GM19395 (cell line): ENCODE measurements around the gene IMP4.

Experiments
- ATAC-seq: cut with Tn5 transposase; IDR thresholded peaks from one replicate; pipeline ENCODE4 v1.9.1; 2021; ENCODE audit warnings: mild to moderate bottlenecking, moderate library complexity; ENCODE audit not compliant: unreplicated experiment

The IMP4 gene

DNA sequence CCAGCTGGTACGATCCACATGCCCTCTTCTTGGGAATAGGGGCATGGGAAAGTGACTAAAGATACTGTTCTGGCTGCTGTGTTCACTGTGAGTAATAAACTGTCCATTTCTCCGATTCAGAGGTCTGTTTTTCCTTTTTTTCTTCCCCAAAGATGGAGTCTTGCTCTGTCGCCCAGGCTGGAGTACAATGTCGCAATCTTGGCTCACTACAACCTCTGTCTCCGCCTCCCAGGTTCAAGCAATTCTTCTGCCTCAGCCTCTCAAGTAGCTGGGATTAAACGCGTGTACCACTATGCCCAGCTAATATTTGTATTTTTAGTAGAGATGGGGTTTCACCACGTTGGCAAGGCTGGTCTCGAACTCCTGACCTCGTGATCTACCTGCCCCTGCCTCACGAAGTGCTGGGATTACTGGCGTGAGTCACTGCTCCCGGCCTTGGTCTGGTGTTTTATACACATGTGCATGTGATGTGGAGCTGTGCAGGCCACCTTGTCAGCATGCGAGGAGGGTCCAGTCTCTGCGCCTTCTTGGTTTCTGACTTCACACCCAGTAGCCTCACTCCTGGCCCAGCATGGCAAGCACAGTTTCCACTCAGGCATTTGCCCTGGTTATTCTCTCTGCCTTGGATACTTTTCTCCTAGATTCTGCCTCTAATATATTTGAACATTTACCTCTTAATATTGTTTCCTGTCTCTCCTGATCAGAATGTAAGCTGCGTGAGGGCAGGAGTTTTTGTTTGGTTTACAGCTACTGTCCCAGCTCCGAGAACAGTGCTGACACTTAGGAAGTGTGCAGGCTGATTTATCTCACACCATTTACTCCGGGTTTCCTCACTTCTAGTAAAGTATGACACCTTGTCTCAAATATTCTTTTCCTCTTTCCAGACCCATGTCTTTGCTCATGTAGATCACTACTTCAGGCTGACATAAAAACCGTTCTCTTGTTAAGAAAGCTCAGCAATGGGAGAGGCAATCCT lies 32.9 kb downstream of the IMP4 start:
- ATAC-seq: no peak

DNA sequence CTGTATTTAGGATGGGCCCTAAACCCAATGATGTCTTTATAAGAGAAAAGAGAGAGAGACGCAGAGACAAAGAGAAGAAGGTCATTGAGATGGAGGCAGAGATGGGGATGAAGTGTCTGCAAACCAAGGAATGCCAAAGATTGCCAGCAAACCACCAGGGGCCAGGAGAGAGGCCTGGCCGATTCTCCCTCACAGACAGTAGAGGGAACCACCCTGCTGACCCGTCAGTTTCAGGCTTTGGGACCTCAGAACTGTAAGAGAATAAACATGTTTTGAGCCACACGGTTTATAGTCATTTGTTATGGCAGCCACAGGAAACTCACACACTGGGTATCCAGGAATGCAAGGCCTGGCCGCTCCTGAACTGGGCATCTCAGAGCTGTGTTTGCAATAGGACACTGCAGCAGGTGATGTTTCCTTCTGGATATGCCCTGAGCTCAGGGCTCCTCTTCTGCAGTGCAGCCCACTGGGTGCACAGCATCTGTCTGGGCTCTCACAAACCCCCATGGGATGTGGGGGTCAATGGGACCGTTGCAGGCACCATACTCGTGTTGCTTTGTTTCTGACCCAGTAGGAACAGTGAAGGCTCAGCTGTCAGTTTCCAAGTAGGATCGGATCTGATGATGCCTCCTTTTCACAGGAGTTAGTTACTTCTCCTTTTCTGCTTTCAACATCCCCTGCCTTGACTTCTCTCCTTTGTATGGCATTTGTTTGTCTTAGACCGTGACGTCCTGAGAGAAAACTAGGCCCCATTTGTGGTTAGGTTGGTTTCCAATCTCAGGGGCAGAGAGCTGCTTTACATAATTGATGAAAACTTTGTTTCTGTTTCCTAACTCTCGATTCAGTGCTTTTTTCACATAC lies 34.0 kb downstream of the IMP4 start:
- ATAC-seq: peak; percentile 66

DNA sequence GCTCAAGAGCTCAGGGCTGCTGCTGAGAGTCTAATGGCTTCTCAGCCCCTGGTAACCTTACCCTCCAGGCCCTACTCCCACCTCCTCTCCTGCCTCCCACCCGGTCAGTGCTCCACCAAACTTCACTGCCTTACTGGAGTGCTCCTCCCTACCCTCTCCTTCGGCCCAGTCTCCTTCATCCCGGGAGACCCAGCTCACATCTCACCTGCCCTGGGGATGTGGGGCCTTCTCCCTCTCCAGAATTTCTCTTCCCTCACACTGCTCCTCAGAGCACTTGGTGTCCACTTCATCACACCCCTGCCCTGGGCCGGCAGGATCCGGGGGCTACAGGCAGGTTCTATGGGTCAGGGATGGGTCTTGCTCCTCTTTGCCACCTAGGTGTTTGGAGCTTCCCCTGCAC lies 34.8 kb downstream of the IMP4 start:
- ATAC-seq: no peak

DNA sequence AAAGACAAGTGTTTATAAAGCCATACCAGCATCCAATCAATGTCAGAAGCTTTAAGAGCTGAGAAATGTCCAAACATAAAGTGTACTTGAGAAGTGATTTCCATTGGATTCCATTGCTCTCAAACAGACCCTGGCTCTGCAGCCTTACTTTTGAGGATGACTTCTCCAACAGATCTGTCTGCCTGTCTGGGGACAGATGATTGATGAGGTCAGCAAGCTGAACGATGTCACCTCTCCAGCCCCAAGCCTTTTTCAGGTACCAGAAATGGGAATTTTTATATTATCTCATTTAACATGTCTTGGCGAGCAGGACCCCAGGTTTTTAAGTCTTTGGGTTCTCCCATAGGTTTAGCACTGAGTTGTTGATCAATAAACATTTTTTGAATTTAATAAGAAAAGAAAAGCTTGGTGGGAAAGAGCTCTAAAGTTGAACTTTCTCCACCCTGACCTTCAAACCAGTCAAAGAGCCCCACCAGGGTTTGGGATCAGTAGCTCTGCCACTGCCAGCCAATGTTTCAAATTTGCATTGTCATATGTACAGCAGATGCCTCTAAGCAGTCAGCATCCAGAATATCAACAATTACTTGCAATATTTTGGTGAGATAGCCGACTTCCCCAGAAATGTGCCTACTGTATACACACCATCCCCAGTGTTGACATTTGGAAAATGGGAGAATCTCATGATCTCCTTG lies 35.7 kb downstream of the IMP4 start:
- ATAC-seq: no peak

DNA sequence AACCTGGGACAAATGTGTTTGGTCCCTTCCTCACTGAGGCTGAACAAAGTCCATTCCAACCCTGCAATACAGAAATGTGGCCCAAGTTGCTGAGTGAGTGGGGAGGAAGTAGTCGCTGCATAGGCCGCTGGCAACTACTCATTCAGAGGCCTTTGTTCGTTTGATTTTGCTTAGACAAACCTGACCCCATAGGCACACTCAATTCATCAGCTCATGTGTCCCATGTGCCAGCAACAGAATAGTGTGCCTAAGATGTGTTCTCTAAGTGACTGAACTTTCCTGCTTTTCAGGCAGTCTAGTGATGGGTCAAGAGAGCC lies 36.2 kb downstream of the IMP4 start:
- no peak for ATAC-seq

DNA sequence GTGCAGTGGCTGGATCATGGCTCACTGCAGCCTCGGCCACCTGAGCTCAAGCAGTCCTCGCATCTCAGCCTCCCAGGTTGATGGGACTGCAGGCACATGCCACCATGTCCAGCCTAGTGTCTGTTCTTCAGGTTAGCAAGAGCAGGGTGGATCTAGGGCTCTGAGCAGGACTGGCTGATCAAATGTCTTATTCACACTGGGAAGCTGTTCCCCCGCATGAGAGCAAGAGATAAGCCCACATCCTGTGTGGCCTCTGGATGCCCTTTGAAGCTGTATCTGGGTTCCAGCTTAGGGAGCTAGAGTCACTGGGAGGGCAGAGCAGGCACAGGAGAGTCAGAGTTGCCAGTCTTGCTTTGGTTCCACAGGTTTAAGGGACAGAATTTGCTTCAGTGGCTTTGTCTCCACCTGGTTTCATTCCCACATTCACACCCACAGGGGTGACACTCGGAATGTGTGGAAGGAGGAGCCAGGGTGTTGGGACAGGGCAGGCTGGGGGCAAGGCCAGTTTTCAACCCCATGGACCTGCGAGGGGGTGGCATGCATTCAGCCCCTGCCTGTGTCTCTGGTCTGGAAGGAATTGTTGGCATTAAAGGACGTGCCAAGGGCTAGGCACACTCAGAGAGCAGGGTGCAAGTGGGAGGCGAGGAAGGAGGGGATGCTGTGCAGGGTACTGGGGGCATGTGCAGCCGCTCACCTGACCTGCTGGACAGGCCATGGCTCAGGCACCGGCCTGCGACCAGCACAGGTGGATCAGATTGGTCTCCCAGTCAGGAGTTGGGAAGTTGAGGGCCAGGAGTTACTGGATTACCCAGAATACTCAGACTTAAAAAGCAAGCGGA lies 37.6 kb downstream of the IMP4 start:
- ATAC-seq: no peak

DNA sequence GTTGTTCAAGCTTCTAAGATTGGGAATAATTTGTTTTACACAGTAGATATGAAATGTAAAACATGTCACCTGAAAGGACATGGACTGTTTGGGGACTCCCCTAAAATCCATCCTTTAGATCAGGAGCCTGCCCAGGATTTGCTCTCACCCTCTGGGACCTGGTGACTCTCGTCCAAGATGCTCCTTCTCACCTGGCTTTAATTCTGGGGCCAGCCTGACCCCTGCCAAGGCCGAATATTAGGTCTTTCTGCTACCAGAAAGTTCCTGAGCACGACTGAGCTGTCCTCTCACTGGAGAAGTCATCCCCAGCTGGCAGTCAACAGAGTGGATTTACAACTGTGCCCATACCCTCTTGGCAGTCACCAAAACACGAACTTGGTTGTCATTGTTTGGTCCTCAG lies 38.4 kb downstream of the IMP4 start:
- ATAC-seq: no peak

DNA sequence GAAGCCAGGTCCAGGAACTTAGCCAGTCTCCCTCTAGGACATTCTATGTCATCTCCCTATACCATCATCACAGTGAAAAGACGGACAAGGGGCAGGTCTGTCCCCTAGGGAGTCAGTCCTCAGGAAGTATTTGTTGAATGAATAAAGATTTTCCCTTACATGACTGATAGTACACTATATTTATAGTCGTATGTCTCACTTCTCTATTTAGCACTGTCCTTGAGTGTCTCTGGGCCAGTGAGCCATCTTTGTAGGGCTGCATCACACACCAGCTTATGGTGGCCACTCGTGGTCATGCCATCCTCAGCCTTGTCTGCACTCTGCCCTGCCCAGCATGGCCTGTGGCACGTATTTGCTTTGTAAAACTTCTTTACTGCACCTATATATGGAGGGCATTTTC lies 38.9 kb downstream of the IMP4 start:
- ATAC-seq: no peak

DNA sequence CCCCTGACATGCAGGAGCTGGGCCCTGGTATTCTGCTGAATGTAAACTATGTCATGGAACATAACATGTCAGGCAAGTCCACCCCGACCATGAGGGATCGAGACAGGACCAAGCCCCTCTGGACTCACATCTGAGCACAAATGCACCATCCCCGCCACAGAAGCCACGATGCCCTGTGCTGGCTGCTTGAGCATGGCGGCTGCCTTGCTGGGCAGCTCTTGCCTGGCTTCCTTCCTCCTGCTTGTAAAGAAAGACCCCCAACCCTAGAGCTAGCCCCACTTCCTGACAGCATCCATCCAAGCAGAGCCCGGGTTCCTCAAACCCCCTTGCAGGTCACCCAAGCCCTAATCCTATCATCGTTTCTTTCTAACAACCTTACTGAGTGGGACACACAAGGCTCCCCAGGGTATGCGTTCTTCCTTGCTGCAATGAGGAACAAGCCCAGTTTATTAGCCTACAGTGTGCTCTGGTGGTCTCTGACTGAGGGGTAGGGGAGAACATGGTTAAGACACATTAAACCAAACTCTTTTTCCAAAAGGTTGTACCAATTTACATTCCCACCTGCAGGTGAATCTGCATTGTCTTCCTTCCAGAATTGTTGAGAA lies 39.7 kb downstream of the IMP4 start:
- no peak for ATAC-seq

DNA sequence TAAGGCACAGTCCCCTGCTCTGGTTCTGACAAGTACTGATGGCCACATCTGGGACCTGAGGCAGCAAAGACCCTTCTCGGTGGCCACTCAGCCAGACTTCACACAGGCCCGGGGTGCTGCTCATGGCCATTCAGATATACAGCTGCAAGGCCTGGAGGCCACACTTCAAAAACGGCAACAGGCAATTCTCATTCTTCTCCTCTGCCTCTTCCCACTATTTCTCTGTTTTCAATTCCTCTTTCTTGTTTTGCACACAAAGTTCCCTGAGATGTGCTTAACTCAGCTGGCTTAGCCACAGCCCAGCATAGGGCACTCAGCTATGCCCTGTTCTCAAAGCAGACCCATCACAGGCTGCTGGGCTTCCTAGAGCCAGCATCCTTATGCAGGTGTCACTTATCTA lies 43.0 kb downstream of the IMP4 start:
- peak; percentile 53 for ATAC-seq

DNA sequence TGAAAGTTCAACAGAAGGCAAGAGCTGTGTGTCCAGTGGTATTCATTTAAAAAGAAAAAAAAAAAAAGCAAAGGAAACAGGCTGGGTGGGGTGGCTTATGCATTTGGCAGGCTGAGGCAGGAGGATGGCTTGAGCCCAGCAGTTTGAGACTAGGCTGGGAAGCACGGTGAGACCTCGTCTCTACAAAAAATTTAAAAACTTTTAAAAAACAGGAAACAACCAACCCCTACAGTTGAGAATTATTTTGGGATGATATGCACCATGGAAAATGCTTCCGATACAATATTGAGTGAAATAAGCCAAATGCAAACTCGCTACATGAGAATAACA lies 44.3 kb downstream of the IMP4 start:
- no peak for ATAC-seq

DNA sequence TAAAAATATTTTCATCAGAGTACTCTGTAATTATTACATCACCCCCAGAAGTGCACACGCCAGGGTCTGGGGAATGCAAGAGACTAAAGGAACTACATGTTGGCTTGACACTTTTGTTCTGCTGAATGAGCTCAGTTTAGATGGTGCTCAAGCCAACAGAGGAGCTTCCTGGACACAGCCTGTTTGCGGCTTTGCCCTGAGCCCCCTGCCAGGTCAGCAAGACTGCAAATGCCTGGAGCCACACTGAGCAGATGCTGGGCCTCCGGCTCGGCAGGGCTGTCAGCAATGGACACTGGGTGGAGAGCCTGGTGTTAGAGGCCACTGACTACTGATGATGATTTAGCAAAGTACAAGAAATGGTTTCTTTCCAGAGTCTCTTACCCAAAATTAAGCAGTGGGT lies 45.1 kb downstream of the IMP4 start:
- ATAC-seq: no peak

DNA sequence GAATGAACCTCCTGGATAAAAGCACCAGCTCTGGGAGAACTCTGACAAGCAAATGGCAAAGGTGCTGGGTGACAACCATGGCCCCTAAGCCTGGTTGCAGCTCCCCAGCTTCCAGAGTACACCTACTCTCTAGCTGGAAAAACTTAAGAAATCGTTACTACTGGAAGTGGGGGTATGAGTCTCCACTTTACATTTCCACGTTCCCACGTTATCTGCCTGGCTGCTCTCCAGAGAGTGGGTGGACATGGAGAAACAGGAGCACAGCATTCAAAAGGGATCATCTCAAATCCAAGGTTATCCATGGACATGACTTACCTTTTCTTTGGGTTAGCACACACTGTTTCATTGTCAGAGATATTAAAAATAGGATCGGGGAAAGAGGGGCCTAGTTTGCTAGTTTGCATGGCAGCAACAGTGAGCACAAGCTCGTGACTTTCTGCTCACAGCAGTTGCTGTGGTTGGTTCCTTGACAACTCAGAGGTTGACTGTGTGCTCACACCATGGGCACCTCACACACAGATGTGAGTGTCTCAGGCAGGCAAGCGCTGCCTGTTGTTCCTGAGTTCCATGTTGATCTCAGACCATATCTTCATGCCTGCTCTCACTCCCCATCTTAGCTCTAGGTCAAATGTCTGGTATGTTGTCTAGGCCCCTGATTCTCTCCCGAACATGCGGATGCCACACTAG lies 45.7 kb downstream of the IMP4 start:
- ATAC-seq: no peak

DNA sequence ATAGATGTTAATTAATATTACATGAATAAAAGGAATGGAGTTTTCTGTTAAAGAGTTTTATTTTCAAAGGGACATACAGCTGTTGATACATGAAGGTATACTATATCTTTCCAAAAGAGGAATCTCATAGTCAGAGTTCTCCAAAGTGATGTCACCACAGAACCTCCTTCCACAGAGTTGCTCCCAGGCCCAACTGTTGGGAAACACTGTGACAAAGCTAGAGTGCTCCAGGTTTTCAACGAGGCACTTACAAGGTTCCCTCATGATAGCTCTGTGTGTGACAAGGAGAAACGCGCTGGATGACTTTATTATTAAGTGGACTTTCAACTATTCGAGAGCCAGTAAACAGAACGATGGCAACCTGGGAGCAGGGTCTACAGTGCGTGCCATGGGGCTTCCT lies 46.7 kb downstream of the IMP4 start:
- no peak for ATAC-seq

DNA sequence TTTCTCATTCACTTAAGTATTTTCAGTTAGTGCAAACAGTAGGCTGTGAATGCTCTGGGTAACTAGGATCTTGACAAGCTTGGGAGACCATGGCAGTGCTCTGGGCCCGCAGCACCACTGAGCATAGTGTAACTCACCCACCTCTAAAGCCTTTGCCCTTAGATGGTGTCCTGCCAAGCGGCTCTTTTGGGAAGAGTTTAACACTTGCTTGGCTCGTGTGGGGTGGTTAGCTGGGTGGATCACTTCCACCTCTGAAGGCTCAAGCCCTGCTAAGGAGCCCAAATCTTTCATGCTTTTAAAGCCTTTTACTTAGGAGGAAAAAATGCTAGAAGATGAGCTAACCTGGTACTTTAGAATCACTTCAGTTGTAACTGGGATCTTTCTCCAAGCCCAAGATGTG lies 47.1 kb downstream of the IMP4 start:
- no peak for ATAC-seq

DNA sequence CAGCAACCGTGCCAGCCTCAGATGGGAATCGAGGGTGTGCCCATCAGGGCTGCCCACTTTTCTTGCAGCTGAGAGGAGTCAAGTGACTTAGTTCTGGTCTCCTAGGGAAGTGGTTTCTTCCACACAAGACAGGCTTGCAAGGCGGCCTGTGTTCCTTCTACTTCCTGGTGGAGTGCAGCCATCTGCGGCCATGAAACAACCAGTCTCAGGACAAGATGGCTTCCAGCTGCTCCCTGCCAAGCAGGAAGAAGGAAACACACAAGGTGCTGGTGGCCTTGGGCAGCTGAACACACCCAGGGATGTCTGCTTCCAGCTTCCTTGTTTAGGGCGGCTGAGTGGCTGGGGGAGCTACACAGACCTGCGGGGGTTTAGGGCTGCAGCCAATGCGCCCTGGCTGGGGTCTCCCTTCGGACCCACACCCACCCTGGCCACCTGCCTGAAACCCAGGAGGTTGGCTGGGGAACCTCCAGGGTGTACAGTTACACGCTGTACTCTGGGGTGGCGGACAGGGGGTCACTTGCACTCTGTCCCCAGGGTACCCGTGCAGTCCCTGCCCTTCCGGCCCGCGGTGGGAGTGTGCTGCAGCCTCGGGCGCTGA lies 47.9 kb downstream of the IMP4 start:
- peak; percentile 15 for ATAC-seq

DNA sequence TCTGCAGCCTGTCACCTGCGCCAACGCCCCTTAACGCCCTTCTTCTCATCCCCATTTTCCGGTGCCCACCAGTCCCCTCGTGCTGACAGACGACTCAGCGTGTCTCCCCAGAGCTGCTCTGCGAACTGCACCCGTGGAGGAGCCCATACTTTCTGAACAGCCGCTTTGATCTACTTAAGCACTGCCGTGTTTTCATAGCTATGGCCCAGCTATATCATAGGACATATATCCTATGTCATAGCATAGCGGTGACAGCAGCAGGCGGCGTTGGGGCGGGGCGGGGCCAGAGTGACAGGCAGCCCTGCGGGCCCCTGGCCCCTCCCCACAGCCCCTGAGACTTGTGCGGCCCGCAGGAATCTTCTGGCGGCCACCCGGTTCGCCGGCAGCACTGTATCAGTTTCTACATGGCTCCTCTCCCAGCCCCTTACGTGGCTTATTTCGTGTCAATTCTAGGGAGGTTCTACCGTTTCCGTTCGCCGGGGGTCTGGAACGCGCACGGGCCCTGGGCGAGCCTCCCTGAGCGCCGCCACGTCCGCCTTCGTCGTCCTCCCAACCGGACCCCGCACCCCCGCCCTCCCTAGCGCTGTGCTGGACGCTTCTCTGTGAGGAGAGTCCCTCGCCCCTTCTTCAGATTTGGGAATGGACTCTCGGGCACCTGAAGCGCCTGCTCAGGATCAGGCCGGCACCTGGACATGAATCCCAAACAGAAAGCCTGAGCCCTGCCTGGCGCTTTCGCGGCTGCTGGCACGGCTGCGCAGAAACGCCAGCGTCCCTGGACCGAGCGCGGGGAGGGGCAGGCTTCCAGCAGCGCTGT lies 48.6 kb downstream of the IMP4 start:
- ATAC-seq: peak; percentile 85

DNA sequence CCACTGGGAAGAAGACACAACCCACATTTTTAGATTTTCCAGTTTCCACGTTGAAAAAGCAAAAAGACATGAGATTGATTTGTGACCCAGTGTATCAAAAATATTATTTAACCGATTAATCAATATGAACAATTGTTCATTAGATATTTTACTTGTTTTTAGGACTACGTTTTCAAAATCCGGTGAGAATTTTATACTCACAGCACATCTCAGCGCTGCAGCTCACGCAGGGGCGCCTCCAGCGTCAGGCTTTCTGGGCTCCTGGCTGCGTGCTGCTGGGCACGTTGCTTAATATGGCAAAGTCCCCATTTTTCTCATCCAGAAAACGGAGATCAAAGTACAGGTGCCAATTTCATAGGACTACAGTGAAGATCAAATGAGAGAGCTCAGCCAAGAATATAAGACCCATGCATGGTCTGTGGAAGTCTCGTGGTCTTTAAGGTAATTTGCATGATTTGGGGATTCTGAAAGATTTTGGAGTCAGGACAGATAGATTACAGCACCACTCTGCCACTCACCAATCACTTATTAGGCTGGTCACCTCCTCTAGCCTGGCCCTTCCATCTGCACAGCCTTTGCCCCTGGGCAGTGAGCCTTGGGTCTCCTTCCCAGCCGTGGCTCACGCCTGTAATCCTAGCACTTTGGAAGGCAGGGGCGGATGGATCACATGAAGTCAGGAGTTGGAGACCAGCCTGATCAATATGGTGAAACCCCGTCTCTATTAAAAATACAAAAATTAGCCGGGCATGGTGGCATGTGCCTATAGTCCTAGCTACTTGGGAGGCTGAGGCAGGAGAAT lies 49.4 kb downstream of the IMP4 start:
- ATAC-seq: no peak
